GM21529 (cell line): Measurements from ENCODE around the gene MAD1L1.
"Not testable (repeated sequence)": the region's sequence is repeated elsewhere in the genome, so short reads cannot be mapped to it uniquely, and the experiment has no call there.

ENCODE experiments used
- ATAC-seq: cut with Tn5 transposase; IDR thresholded peaks from one replicate; pipeline ENCODE4 v1.9.1; 2021; ENCODE audit not compliant: unreplicated experiment

Gene MAD1L1

DNA sequence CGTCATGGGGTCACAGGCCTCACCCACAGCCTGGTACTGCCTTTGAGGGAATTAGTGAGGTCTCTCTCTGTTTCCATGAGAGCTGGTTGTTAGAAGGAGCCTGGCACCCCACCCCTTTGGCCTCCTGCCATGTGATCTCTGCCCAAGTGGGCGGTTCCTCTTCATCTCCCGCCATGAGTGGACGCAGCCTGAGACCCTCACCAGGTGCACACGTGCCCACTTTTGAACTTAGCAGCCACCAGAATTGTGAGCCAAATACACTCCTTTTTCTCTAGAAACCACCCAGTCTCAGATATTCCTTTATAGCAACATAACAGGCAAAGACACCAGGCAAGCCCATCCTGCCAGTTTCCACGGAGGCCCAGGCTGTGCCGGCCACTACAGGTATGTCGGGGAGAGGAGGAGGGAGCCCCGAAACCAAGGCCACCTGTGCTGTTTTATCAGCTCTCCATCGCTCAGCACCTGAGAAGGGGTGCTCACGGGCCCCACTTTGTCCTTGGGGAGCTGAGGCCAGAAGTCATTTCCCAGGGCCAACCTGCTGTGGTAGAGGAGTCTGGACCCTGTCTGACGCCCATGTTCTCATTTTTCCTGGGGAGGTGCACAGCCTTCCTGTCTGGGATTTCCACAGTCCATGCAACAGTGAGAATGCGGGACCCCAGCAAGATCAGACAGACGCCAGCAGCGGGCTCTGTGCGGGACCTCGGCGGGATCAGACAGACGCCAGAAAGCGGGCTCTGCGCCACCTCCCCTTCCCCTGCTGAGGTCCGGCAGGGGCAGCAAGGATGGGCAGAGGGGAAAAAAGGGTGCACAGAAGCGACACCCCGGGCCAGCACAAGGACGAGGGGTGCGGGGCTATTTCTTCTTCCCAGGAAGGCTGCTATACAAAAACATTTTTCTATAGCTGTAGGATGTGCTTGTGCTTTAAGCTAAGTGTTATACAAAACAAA is 342.2 kb downstream of the MAD1L1 start:
- no peak for ATAC-seq

DNA sequence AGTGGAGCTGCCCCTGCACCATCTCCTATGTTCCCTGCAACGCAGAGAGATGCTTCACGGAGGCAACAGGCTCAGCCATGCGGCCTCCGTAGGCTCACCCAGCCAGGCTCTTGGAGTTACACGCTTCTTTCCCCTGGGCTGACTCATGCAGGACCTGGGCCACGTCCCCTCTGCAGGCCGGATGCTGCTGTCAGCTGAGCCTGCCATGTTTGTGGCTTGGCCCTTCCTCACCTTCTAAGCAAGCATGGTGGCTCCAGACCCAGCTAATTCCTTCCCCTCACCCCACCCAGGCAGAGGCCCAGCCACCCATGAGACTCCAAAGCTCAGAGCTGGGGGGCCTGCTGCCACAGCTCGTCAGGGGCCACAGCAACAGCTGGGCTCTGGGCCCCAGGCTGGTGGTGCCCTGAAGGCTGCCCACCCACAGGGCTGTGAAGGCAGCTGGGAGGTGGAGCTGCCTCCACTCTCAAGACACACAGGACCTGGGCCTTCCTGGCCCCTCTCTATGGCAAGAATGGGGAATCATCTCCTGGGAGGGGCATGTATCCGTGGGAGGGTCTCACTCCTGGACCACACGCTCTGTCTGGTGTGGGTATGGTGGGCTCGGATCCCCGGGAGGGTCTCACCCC is 343.1 kb downstream of the MAD1L1 start:
- no peak for ATAC-seq

DNA sequence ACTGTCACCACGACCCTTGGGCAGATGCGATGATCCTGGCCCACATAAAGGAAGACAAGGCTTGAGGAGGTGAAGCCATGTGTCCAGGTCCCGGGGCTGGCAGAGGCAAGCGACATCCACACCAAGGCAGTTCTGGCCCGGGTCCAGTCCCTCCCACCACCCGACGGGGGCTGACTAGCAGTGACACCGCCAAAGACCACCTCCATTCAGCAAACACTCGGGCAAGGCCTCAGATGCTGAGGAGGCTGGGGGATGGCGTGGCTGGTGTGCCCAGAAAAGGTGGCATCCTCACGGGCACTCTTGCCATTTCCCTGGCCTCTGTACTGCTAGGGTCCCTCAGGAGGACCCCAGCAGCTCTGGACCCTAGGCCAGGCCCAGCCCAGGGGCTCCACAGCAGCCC is 343.7 kb downstream of the MAD1L1 start:
- no peak for ATAC-seq

DNA sequence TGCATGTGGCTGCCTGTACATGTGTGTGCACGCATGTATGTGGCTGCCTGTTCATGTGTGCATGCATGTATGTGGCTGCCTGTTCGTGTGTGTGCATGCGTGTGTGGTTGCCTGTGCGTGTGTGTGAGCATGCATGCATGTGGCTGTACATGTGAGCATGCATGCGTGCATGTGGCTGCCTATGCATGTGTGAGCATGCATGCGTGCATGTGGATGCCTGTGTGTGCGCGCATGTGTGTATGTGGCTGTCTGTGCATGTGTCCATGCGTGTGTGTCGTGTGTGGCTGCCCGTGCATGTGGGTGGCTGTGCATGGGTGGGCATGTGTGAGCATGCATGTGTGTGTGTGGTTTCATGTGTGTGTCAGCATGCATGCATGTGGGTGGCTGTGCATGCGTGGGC is 344.3 kb downstream of the MAD1L1 start:
- no peak for ATAC-seq

DNA sequence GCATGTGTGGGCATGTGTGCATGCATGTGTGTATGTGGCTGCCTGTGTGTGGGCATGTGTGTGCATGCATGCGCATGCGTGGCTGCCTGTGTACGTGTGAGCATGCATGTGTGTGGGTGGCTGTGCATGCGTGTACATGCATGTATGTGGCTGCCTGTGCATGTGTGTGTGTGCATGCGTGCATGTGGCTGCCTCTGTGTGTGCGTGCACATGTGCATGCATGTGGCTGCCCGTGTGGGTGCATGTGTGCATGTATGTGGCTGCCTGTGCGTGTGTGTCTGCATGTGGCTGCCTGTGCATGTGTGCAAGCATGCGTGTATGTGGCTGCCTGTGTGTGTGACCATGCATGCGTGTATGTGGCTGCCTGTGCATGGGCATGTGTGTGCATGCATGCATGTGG is 345.5 kb downstream of the MAD1L1 start:
- no peak for ATAC-seq

DNA sequence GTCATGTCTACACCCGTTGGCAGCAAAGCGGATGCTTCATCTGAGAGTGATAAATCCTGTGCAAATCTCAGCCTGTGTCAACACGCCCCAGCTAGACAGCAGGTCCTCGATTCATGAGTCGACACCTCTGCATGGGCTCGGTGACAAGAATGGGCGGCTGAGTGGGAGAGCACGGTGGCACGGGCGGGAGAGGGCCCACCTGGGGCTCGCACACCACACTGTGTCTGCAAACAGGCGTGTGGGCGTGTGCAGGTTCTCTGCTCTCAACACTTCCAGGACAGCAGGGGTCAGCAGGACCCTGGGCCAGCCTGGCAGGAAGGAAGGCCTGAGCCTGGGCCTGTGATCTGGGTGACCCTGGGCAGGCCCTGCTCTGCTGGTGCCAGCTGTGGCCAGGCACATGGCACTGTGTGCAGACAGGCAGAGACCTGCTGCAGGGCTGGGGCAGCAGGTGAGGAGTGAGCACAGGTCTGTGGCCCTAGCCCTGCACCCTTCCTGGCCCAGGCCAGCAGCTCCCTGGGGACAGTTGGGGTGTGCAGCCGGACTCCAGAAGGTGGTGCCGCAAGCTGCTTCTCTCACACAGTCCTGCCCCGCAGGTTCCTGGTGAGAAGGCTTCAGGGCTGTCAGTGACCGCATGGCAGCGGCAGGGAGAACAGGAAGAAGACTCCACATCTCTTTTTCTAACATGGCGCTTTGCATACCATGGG is 346.2 kb downstream of the MAD1L1 start:
- no peak for ATAC-seq

DNA sequence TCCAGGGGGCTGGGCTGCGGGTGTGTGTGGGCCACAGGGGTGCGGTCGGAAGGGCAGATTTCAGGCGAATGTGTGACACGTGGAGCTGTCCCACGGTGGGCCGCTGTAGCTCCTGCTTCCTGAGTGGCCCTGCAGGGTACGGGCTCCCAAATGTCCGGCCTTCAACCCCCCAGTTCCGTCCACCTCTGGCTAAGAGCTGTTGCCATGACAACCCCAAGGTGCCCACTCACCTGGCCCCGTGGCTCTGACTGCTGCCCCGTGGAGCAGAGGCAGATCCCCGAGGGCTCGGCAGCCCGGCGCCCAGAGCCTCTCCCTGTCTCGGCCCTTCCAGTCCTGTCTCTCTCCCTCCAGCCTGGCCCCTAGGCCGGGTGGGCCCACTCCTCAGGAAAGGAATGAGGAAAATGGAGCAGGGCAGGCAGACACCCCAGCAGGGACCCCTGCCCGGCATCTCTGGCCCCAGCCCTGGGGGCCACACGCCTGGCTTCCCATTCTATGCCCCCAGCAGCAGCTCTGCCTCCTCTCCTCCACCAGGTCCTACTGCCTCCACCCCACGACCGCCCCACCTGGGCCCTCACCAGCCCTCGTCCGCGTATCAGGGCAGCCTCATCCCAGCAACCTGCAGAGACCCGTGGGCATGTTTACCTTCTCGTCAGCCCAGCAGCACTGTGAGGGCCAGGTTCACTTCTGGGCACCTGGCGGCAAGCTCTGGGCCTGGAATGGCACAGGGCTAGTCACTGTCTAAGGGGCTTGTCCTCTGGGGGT is 347.1 kb downstream of the MAD1L1 start:
- ATAC-seq, result no peak

DNA sequence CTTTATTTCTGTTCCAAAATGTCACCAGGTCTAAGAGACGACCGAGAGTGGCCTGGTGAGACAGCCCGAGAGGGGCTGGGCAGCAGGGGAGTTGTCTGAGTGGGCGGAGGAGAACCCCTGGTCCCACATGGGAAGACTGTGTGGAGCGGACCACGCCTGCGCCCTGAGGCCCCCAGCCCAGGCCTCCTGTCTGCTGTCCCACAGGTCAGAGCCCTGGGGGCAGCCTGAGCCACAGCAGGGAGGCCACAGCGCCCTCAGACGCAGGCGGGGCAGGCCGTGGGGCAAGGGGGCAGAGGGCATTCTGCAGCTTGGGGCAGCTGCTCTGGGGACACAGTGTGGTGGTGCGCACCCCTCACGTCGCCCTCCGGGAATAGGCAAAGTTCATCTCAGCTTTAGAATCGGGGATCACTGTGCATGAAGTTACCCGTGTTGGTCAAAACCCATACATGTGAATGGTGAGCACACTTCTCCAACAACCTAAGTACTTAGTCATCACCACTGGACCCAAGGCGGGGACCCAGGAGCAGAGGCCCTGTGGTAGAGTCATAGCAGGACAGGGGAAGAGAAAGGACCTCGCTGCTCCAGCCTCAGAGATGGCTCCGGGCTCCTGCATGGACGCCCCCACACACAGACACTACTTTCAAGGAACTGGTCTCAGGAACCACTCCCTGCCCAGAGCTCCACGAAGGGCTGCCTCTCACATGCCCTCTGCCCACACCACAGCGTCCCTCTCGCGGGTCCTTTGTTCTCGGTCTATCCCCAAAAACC is 348.0 kb downstream of the MAD1L1 start:
- ATAC-seq, result no peak

DNA sequence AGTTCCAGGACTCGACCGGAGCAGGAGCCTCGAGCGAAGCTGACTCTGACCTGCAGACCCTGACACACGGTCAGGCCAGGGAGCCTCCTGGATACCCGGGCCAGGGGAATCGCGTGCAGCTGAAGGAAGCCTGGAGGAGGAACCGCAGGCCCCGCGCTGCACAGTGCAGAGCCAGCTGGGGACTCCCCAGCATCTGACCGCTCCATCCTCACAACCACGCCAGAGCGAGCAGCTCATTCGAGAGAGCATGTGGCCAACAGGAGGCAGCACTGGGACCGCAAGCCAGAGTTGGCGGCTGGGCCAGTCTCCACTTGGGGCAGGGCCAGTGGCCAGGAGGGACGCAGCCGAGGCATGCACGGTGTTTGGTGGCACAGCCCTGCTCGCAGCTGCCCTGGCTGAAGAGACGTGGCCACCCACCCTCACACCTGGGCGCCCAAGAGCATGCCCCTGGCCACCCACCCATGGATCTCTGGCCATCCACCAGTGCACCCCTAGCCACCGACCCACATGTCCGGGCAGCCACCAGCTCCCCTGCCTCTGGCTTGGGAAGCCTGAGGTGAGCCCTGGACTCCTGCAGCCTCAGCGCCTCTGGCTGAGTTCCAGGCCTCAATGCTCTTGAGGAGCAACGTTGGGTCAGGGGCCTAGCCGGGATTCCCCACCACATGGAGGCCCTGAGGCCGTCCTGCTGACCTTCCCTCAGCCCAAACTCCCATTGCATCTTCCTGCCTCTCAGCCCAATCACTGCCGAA is 348.7 kb downstream of the MAD1L1 start:
- ATAC-seq, result no peak

DNA sequence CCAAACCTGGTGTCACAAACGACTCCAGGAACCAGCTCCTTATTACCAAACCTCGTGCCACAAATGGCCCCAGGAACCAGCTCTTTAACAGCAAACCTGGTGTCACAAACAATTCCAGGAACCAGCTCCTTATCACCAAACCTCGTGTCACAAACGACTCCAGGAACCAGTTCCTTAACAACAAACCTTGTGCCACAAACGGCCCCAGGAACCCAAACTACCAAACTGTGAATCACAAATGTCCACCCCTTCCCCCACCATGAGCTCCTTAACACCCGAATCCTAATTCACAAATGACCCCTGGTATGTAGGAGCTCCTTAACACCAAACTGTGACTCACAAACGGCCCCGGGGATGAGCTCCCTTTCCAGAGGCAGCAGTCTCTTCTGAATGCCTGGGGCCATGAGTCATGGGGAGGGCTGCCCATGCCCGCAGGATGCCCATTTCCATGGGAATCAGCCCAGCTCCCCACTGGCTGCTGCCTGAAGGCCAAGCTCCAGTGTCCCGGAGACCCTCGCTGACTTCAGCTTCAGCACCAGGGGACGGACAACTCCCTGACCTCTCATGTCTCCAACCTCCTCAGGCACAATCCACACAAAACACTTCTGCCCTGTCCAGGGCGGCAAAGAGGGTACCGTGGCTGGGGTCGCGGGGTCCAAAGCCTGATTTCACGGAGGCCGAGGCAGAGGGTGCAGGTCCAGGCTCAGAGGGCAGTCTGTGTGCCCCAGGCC is 349.5 kb downstream of the MAD1L1 start:
- ATAC-seq, result no peak

DNA sequence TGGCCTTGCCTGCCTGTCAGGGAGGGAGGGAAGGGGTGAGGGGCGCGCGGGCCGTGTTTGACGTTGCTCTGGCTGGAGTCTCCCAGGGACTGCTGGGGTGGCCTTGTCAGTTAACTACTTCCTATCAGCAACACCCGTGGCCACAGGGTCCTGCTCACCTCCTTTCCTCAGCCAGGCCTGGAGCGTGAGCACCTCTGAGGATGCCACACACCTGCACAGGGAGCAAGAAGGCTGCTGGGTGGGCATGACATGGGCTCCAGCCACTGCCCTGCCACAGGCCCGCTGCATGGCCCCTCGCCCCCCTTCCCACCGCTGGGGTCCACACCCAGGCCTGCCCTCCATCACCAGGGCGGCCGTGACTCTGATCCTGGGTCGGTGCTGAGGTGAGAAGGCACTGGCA is 350.3 kb downstream of the MAD1L1 start:
- no peak for ATAC-seq

DNA sequence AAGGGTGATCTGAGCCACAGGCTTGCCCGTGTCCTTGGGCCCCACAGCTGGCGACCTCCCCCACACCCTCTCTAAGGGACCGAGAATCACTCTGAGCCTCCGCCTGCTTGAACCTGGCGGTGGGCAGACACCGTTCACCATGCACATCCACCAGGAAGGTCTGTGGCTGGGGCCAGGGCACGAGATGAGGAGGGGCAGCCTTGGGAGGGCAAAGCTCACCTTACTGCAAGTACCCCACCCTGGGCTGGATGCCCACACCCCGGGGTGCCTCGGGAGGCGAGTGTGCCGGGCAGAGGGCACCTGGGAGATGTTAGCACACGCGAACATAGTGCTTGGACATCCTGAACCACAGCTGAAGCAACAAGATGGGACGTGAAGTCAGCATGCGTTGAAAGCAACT is 350.8 kb downstream of the MAD1L1 start:
- no peak for ATAC-seq

DNA sequence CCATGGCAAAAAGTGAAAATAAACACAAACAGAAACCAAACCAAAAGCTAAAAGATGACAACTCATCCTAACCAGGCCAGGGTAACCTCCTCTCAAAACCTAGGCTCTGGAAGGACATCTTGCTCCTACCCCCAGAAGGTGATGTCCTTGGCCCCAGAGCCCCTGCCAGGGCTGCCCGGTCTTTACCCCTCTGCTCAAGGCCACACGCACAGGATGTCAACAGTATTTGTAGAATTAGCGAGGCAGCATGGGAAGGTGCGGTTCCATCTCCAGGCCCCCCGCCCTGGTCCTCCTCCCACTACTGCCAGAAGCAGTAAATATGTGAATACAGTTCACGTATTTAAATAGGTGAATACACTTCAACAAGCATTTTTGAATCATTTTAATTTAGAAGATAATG is 356.1 kb downstream of the MAD1L1 start:
- not testable (repeated sequence) for ATAC-seq

DNA sequence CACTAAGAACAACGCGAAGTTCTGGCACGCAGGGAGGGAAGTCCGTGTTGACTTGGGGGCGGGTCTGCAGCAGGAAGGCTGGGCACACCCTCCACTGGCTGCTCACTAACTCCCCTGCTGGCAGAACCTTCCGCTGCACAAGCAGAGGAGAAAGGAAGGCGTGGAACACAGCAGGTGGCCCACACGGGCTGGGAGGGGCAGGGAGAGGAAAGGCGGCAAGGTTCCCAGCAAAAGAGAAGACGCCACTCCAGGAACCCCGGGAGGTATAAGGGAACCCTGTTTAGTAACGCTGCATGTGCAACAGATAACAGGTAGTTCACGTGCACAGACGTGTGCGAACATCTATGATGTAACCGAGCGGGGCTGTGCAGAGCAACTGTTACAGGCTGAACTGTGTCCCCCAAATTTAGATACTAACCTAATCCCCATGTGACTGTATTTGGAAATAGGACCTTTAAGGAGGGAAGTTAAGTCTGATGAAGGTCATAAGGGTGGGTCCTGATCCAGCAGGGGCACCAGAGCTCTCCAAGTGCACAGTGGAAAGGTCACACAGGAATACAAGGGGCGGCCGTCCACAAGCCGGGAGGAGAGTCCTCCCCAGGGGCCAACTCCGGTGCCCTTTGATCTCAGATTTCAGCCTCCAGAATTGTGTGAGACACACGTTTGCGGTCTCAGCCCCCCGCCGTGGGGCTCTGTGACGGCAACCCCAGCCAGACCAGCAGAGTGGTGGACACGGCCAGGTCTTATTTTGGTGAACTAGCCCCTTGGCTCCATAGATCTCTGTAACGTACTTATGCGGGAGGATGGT is 357.1 kb downstream of the MAD1L1 start:
- not testable (repeated sequence) for ATAC-seq

DNA sequence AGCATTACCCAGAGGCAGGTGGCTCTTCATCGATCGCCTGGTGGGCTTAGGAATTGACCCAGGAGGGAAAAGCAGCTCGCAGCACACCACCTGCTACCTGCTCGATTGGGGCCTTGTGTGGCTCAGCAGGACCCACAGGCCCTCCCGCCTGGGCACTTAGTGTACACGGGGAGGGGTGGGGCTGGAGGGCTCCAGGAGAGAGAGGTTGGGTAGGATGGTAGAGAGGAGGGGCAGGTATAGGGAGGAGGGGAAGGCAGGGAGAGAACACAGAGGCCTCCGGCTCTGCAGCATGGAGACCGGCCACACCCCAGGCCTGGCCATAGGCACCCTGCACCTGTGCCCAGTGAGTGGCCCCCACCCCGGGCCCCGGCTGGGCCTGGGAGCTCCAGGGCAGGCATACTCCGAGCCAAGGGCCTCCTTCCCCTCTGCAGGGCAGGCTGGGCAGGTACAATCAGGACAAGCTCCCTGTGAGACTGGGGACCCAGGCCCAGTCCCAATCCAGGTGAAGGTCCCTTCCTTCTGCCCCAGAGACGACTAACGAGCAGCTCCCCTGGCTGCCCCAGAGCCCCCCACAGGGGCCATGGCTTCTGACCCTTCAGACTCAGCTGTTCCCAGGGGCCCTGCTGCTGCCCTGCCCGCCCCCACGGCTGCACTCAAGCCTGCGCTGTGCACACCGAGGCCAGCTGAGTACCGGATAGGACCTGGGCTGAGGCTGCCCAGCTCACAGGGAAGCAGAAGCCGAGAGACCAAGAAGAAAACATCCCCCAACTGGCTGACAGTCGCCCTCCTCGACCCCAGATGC is 358.0 kb downstream of the MAD1L1 start:
- not testable (repeated sequence) for ATAC-seq

DNA sequence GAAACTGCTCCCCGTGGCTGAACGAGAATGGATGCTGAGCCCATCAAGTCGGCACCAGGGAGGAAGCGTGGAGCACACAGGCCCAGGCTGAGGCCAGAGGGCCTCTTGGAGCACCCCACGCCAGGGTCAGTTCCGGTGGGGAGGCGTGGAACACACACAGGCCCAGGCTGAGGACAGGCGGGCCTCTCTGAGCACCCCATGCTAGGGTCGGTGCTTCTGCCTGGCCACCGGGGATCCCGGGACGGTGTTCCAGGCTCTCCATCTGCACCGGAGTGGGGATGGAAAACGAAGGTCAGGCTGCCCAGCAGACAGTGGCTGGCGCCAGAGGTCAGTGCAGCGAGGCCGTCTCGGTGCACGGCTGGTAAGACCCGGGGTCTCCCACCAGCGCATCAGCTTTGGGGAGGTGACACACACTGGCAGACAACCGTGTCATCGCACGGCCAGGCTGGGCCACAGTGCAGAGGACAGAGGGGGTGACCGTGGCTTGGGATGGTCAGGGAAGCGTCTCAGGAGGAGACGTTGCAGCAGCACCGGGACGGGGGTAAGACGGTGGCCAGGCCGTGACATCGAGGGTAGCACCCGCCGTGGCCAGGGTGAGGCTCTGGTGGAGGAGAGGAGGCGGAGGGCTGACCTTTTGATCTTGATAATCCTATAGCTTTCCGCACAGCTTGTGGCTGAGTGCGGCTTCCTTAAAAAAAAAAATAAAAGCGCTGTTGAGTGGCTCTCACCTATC is 358.7 kb downstream of the MAD1L1 start:
- no peak for ATAC-seq

DNA sequence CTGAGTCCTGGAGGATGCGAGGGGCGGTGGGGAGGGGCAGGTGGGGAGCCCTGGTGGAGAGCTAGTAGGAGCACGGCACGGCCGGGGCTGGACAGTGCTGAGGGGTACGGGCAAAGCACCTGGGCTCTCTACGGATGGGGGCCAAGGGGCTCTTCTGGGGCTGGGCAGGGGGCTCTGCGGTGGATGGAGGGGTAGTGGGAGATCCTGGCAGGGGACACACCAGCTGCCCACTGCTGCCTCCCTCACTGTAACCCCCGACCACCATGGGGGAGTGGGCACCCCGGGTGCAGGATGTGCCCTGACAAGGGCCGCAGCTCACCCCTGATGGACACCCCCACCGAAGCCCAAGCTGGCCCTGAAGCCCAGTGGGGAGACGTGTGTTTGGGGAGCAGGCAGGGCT is 359.3 kb downstream of the MAD1L1 start:
- ATAC-seq, result no peak
